K562 (cell line): ENCODE results near the gene TMEM131. TPM values are rescaled to one million over a fixed set of nuclear protein-coding genes. Genes with fewer than 3 reads are reported as not detected.

Source experiments
- ATAC-seq: fragments of 200-7000 bp; cut with Tn5 transposase; 3 replicates; pipeline ENCODE4 v1.9.1; 2020; ENCODE audit warnings: moderate library complexity
- BruUV-seq: library from RNA; stranded (reverse); fragments of 400-500 nt; replicated peaks from 2 replicates; lab custom pipeline; 2021; lab: Mats Ljungman, UMichigan
- CTCF ChIA-PET: fragments of 300-600 bp; formaldehyde crosslinking; extraction: SDS; loops from one replicate; lab custom pipeline; 2021; ENCODE audit warnings: low intra/inter-chr PET ratio; lab: Yijun Ruan, JAX
- POLR2A ChIA-PET: fragments of 300-600, 350-650 bp; sonication (Branson Sonifier 250); formaldehyde crosslinking; extraction: SDS; loops from one replicate; lab custom pipeline; 2021; ENCODE audit warnings: antibody characterized with exemption, inconsistent platforms; lab: Yijun Ruan, JAX
- DNase-seq, 4 experiments: peaks; one replicate each; pipeline versions ENCODE4 v3.0.0 to v3.0.0-alpha.2; 2011 to 2018; ENCODE audit warnings: low spot score in 3 of 4, mixed read lengths in 3 of 4; ENCODE audit errors: extremely low read depth in 1 of 4
- FAIRE-seq: peaks from 2 replicates; lab custom pipeline; 2011; peaks lifted over from hg19 to GRCh38; lab: Jason Lieb, UNC
- H2AFZ ChIP-seq: 2 replicates; pipeline ENCODE4 v1.6.0; 2011; ENCODE audit warnings: low read depth, low read length, control low read depth, inconsistent platforms
- H3K27ac ChIP-seq: fragments of 200-600 bp; 3 replicates; pipeline ENCODE4 v1.8.0; 2011; ENCODE audit warnings: low read depth, mild to moderate bottlenecking, control low read depth, inconsistent platforms, low read length, moderate library complexity, mixed read lengths; ENCODE audit errors: extremely low read depth
- H3K27me3 ChIP-seq, 2 experiments: fragments of 300-600 bp in 1 of 2; 2 replicates in 1 of 2; 3 replicates in 1 of 2; pipeline versions ENCODE4 v1.6.0 to v1.8.0; 2011; ENCODE audit warnings: inconsistent platforms in 2 of 2, low read length in 2 of 2, mild to moderate bottlenecking in 1 of 2, mixed read lengths in 1 of 2, moderate library complexity in 1 of 2; ENCODE audit not compliant: control insufficient read depth in 2 of 2, insufficient read depth in 2 of 2
- H3K36me3 ChIP-seq: fragments of 300-600 bp; 3 replicates; pipeline ENCODE4 v1.8.0; 2011; ENCODE audit warnings: mild to moderate bottlenecking, low read length, inconsistent platforms; ENCODE audit not compliant: control insufficient read depth, insufficient read depth
- H3K4me1 ChIP-seq, 2 experiments: fragments of 200-600 bp in 1 of 2; replicated peaks in 1 of 2; 2 replicates in 1 of 2; 3 replicates in 1 of 2; pipeline versions ENCODE4 v1.5.1 to v1.8.0; 2011; ENCODE audit warnings: inconsistent platforms in 2 of 2, low read length in 2 of 2, mild to moderate bottlenecking in 1 of 2, mixed read lengths in 1 of 2, moderate library complexity in 1 of 2; ENCODE audit not compliant: control insufficient read depth in 2 of 2, insufficient read depth in 2 of 2
- H3K4me2 ChIP-seq: 2 replicates; pipeline ENCODE4 v1.6.1; 2011; ENCODE audit warnings: low read length, control low read depth, inconsistent platforms, mixed read lengths; ENCODE audit not compliant: insufficient read depth
- H3K4me3 ChIP-seq: fragments of 200-600 bp; sonication (generic), shearing (Covaris generic); 2 replicates; pipeline ENCODE4 v1.5.1; 2016; ENCODE audit warnings: control low read depth, inconsistent platforms
- H3K79me2 ChIP-seq: fragments of 200-600 bp; 3 replicates; pipeline ENCODE4 v1.8.0; 2011; ENCODE audit warnings: low read length, inconsistent platforms; ENCODE audit not compliant: control insufficient read depth, insufficient read depth
- H3K9ac ChIP-seq, 2 experiments: 2 replicates each; pipeline versions ENCODE4 v1.6.0 to v1.6.1; 2011; ENCODE audit warnings: low read depth in 2 of 2, low read length in 2 of 2, control low read depth in 1 of 2, inconsistent platforms in 1 of 2, mild to moderate bottlenecking in 1 of 2, mixed read lengths in 1 of 2; ENCODE audit not compliant: insufficient read depth in 1 of 2
- H3K9me1 ChIP-seq: one replicate; pipeline ENCODE4 v1.6.0; 2011; ENCODE audit warnings: inconsistent platforms, mild to moderate bottlenecking, low read length, moderate library complexity; ENCODE audit not compliant: control insufficient read depth, insufficient read depth
- H3K9me3 ChIP-seq: replicated peaks from 2 replicates; pipeline ENCODE4 v1.5.1; 2011; ENCODE audit warnings: low read depth, low read length, inconsistent platforms; ENCODE audit not compliant: control insufficient read depth, insufficient read depth
- H4K20me1 ChIP-seq: replicated peaks from 2 replicates; pipeline ENCODE4 v1.6.1; 2011; ENCODE audit warnings: low read length, inconsistent platforms, mixed read lengths; ENCODE audit not compliant: control insufficient read depth, insufficient read depth
- ARID1B ChIP-seq: fragments of 450-650 bp; IDR thresholded peaks from 2 replicates; pipeline ENCODE4 v1.6.1; 2016; ENCODE audit warnings: antibody characterized with exemption, mild to moderate bottlenecking, inconsistent platforms
- CBFA2T2 ChIP-seq: fragments of 450-650 bp; conservative IDR thresholded peaks from 2 replicates; pipeline ENCODE4 v1.6.1; 2017; ENCODE audit warnings: mild to moderate bottlenecking
- CHD4 ChIP-seq: fragments of 200-600 bp; sonication (generic); IDR thresholded peaks from 3 replicates; pipeline ENCODE4 v1.6.1; 2012; ENCODE audit warnings: low read depth, mild to moderate bottlenecking, mixed read lengths, low read length, inconsistent platforms; ENCODE audit not compliant: insufficient read depth, insufficient replicate concordance, poor library complexity, severe bottlenecking
- CREBBP ChIP-seq: IDR thresholded peaks from one replicate; pipeline ENCODE4 v1.6.1; 2012; ENCODE audit warnings: low read depth, mild to moderate bottlenecking, control low read depth, inconsistent platforms, low read length
- MCM5 ChIP-seq: fragments of 450-650 bp; IDR thresholded peaks from 2 replicates; pipeline ENCODE4 v1.6.1; 2016; ENCODE audit warnings: low read depth
- TBP ChIP-seq: optimal IDR thresholded peaks from 2 replicates; pipeline ENCODE3; 2011; ENCODE audit warnings: low read depth, low read length, improper control_type of control experiment
- YY1 ChIP-seq, 3 experiments: IDR thresholded peaks; 2 replicates each; pipeline ENCODE4 v1.6.1; 2011; ENCODE audit warnings: low read length in 2 of 3, mild to moderate bottlenecking in 2 of 3, moderate library complexity in 2 of 3, borderline replicate concordance in 1 of 3, control low read depth in 1 of 3, low read depth in 1 of 3; ENCODE audit not compliant: insufficient read depth in 3 of 3, insufficient replicate concordance in 2 of 3, control insufficient read depth in 1 of 3, insufficient read length in 1 of 3; ENCODE audit errors: extremely low read depth in 1 of 3
- ZKSCAN8 ChIP-seq: fragments of 200-800 bp; sonication (Bioruptor generic); IDR thresholded peaks from 2 replicates; pipeline ENCODE4 v1.6.1; 2016; ENCODE audit warnings: missing genetic modification characterization, missing compliant biosample characterization
- ZNF766 ChIP-seq: fragments of 200-800 bp; sonication (Bioruptor generic); conservative IDR thresholded peaks from 2 replicates; pipeline ENCODE4 v1.6.1; 2016; ENCODE audit warnings: missing genetic modification characterization, missing compliant biosample characterization
- ZNF77 ChIP-seq: fragments of 250-450 bp; sonication (Bioruptor Pico); IDR thresholded peaks from 2 replicates; pipeline ENCODE4 v1.5.0; 2020
- ZNF79 ChIP-seq: fragments of 250-450 bp; sonication (Bioruptor Pico); IDR thresholded peaks from 2 replicates; pipeline ENCODE4 v1.4.0; 2020; ENCODE audit warnings: low read depth, mild to moderate bottlenecking, moderate library complexity
- ZNF830 ChIP-seq: fragments of 250-450 bp; sonication (Bioruptor Pico); IDR thresholded peaks from 2 replicates; pipeline ENCODE4 v1.5.0; 2021; ENCODE audit warnings: mild to moderate bottlenecking
- WGBS: fragments of 100-300 bp; shearing (Covaris generic); methylation state at CpG from one replicate; pipeline ENCODE4 v1.1.6; 2016; ENCODE audit warnings: low coverage, mixed read lengths; ENCODE audit not compliant: insufficient coverage; ENCODE audit errors: missing lambda C conversion rate; 5-methylcytosine and 5-hydroxymethylcytosine counted together
- in situ Hi-C: fragments of 300-500 bp; cut with MboI; formaldehyde crosslinking; loops from 4 replicates; pipeline ENCODE4 v1.15.0; 2018; ENCODE audit warnings: inconsistent platforms, mixed read lengths
- intact Hi-C: fragments of 100-400 bp; cut with micrococcal nuclease; formaldehyde crosslinking; loops from 2 replicates; pipeline ENCODE4 v1.14.2; 2022
- polyA plus RNA-seq, 8 experiments: library from polyadenylated mRNA; depleted of rRNA in 4 of 8; stranded (reverse) in 5 of 8; unstranded in 3 of 8; fragments of >200 nt; fragmentation: Nextera tagmentation in 2 of 8; fragmentation: Illumina TruSeq in 1 of 8; extraction: Ambion mirVana in 2 of 8; extraction: Trizol in 1 of 8; gene quantifications; 2 replicates each; pipeline versions ENCODE4 v1.2.1 to v1.2.3, GENCODE V29; 2011 to 2014; ENCODE audit warnings: inconsistent platforms in 1 of 8, missing spikeins in 1 of 8
- total RNA-seq, 7 experiments: library from RNA; depleted of rRNA in 6 of 7; stranded (reverse); fragments of >200 nt in 6 of 7; fragmentation: Illumina TruSeq in 2 of 7; extraction: Trizol in 2 of 7; gene quantifications; 2 replicates each; pipeline versions ENCODE4 v1.2.1 to v1.2.3, GENCODE V29; 2011 to 2021; ENCODE audit warnings: low replicate concordance in 1 of 7

The TMEM131 gene
- total and polyA plus RNA-seq, 9 of the 15 experiments (the other 6 are each of a cell fraction or from before 2014, with no cell fraction given), result 2.5 to 21.1 (median 12.4) TPM

DNA sequence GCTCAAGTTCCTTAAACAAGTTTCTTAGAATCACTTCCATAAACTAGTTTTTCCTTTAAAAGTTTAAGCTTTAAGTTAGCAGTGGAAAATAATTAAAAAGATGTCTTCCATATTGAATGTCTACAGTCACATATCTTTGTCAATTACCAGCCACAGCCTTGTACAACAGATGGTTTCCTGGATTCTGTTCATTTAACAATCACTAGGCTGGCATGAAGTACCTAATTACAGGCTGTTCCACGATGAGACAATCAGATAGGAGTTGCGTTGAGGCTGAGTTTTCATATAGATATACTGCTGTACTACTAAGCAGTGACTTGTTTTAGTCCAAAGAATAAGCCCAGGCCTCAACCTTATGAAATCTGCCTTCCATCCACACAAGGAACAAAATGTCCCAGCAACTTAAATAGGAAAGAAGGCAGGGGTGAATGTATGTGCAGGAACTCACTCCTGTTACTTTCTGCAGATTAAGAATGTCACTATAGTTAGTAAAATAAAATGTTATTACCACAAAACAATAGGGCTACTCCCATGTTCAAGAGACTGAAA, 151.4 kb downstream of the TMEM131 start:
- TF ChIP-seq CBFA2T2, result no peak
- no peak for TF ChIP-seq YY1 (IDR thresholded peaks at IDR 0.05; ENCODE audit: borderline replicate concordance in 1 of 3, control insufficient read depth in 1 of 3, extremely low read depth in 1 of 3, insufficient read depth in 3 of 3, insufficient read length in 1 of 3, insufficient replicate concordance in 2 of 3, low read depth in 1 of 3, low read length in 2 of 3)
- TF ChIP-seq ZNF79 (CRISPR knock-in tag), result no peak
- TF ChIP-seq ZNF766 (CRISPR knock-in tag), result no peak
- TF ChIP-seq ZNF830, result no peak
- no peak for TF ChIP-seq ZNF77
- no peak for TF ChIP-seq CREBBP
- no peak for TF ChIP-seq ARID1B
- no peak for TF ChIP-seq TBP
- no peak for TF ChIP-seq CHD4
- no peak for TF ChIP-seq MCM5
- no peak for TF ChIP-seq ZKSCAN8 (CRISPR knock-in tag)
- Histone ChIP-seq H3K4me1 (no peaks in the 10 kb centered on the region), H4K20me1 (no peaks in the 10 kb centered on the region), H3K4me2 (no peak overlapping the region), H3K79me2 (peaks cover 2% of the 10 kb centered on the region; the same call in 1 of the 3 replicates), H3K9me1 (no peaks in the 10 kb centered on the region), H2AFZ (no peak overlapping the region), H3K27ac (no peak overlapping the region), H3K9me3 (no peaks in the 10 kb centered on the region), H3K36me3 (peaks cover 19% of the 10 kb centered on the region; the same call in 2 of the 3 replicates), H3K27me3 (no peaks in the 10 kb centered on the region), H3K9ac (no peak overlapping the region), H3K4me3 (no peak overlapping the region)
- intact Hi-C loops, result no loop called here
- no peak for ATAC-seq
- no peak for DNase-seq
- in situ Hi-C loops, result no loop called here
- no peak for FAIRE-seq
- ChIA-PET CTCF (no interaction called here), POLR2A (no interaction called here)
- 18% methylated on average over 2 of the region's 2 CpGs for WGBS
- BruUV-seq, result no TSS peak
